Measurements from ENCODE around the gene TMEM120B. TPM values are rescaled to one million over a fixed set of nuclear protein-coding genes. Genes with fewer than 3 reads are reported as not detected.
A peak's percentile ranks its signal among the peaks of the same experiment; 100 is the strongest.

TMEM120B gene
- total RNA-seq, 6 donors from 2014 or later = 8.9 to 23.0 (median 14.2) TPM

DNA sequence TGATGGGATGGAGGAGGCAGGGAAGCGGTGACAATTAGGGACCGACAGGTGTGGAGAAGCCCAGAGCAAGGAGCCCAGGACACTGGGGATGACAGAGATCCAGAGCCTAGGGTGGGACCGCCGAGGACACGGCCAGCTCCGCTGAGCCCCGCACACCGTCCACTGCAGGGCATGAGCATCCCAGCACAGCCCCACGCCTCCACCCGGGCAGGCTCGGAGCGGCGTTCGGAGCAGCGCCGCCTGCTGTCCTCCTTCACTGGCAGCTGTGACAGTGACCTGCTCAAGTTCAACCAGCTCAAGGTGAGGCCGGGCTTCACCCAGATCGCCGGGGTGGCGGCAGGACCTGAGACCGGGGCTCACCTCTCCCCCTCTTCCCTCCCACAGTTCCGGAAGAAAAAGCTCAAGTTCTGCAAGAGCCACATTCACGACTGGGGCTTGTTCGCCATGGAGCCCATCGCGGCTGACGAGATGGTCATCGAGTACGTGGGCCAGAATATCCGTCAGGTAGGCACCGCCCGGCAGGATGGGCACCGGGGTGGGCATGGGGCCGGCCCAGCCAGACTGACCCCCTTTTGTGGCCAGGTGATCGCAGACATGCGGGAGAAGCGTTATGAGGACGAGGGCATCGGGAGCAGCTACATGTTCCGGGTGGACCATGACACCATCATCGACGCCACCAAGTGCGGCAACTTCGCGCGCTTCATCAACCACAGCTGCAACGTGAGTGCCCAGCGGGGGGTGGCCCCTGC is 115.0 kb downstream of the TMEM120B start:
- no peak overlapping the region for H3K4me3 ChIP-seq
- no peak overlapping the region for H3K27ac ChIP-seq
- H3K27me3 ChIP-seq = no peaks in the 10 kb centered on the region
- no peaks in the 10 kb centered on the region for H3K4me1 ChIP-seq
- no peaks in the 10 kb centered on the region for H3K9me3 ChIP-seq
- peaks cover 32 to 94% (median 65%) of the 10 kb centered on the region in 4 donors for H3K36me3 ChIP-seq
- DNase-seq (peak in 1 of 2 donors; percentile 78), ATAC-seq (ENCODE audit: low FRiP score in 2 of 2) (no peak)
- TF ChIP-seq, protein P1, sequence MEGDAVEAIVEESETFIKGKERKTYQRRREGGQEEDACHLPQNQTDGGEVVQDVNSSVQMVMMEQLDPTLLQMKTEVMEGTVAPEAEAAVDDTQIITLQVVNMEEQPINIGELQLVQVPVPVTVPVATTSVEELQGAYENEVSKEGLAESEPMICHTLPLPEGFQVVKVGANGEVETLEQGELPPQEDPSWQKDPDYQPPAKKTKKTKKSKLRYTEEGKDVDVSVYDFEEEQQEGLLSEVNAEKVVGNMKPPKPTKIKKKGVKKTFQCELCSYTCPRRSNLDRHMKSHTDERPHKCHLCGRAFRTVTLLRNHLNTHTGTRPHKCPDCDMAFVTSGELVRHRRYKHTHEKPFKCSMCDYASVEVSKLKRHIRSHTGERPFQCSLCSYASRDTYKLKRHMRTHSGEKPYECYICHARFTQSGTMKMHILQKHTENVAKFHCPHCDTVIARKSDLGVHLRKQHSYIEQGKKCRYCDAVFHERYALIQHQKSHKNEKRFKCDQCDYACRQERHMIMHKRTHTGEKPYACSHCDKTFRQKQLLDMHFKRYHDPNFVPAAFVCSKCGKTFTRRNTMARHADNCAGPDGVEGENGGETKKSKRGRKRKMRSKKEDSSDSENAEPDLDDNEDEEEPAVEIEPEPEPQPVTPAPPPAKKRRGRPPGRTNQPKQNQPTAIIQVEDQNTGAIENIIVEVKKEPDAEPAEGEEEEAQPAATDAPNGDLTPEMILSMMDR (IDR thresholded peaks at IDR 0.05) = no peak
- no peak for TF ChIP-seq POLR2AphosphoS5 (IDR thresholded peaks at IDR 0.05)
- no peak for TF ChIP-seq POLR2A (IDR thresholded peaks at IDR 0.05)
- WGBS, 2 donors = 94% methylated on average over 33 to 48 of the region's 48 CpGs

DNA sequence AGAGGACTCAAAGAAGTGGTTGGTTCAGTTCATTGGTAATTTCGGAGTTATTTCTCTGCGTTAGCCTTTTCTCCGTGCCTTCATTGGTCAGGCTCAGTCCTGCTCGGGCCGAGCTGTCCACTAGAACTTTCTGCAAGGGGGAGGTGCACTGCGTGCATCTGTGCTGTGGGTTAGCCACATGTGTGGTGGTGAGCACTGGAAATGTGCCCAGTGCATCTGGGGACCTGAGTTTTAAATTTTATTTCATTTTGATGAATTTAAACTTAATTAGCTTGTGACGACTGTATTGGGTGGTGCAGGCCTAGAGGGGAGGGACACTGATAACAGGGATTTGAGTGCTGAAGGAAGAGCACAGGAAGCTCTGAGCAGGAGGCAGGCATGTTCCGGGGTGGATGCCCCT is 115.8 kb downstream of the TMEM120B start:
- Histone ChIP-seq H3K4me1 (no peaks in the 10 kb centered on the region), H3K27me3 (no peaks in the 10 kb centered on the region), H3K9me3 (no peaks in the 10 kb centered on the region), H3K36me3 (peaks cover 28 to 91% (median 58%) of the 10 kb centered on the region in 4 donors), H3K4me3 (no peak overlapping the region), H3K27ac (no peak overlapping the region)
- TF ChIP-seq, protein P1 (IDR thresholded peaks at IDR 0.05) = no peak
- no peak for TF ChIP-seq POLR2AphosphoS5 (IDR thresholded peaks at IDR 0.05)
- WGBS, 2 donors = 96% methylated on average over 8 of the region's 8 CpGs
- ATAC-seq (ENCODE audit: low FRiP score in 2 of 2) = no peak
- no peak for DNase-seq

DNA sequence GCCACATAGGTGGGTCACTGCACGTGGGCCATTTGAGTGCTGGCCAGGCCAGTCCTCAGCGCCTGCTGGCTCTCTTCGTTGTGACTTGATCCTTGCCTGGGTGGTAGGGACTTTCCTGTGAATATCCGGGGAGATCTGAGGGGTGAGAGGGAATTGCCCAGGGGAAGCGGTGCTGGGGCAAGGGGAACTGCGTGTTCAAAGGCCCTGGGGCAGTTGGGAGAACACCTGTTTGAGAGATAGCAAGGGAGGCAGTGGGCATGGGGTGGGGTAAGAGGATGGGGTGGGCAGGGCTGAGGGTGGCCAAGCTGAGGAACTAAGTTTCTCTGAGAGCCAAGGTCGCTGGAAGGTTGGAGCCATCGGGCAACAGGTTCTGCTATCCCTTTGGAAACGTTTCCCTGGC is 116.3 kb downstream of the TMEM120B start:
- Histone ChIP-seq H3K4me3 (no peak overlapping the region), H3K36me3 (peaks cover 22 to 86% (median 53%) of the 10 kb centered on the region in 4 donors)
- no peak for ATAC-seq (ENCODE audit: low FRiP score in 2 of 2)

DNA sequence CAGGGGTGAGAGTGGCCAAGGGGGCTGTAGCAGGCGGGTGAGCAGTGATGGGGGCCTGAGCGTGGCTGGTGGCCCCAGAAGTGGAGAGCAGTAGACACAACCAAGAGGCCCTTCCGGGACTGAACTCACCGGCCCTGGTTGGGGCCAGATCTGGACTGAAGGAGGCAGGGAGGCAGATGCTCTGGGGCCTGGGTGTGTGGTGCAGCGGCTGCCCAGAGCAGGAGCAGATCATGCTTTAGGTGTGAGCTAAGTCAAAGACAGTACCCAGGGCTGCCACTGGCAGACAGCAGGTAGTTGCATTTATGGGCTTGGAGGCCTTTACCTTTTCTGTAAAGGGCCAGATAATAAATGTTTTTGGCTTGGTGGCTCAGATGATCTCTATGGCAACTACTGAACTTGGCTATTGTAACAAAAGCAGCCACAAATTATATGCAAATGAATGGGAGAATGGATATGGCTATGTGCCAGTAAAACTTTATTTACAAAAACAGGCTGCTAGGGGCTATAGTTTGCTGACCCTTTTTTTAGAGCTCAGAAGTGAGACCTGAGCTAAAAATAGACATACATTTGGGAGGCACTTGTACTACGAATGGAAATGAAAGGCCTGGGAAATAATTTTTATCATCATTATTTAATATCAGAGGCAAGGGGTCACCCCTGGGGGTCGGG is 116.8 kb downstream of the TMEM120B start:
- 86 to 87% methylated on average over 6 to 7 of the region's 7 CpGs for WGBS, 2 donors
- Histone ChIP-seq H3K27me3 (no peaks in the 10 kb centered on the region), H3K4me1 (no peaks in the 10 kb centered on the region), H3K36me3 (peaks cover 22 to 80% (median 50%) of the 10 kb centered on the region in 4 donors), H3K27ac (no peak overlapping the region), H3K4me3 (no peak overlapping the region), H3K9me3 (no peaks in the 10 kb centered on the region)
- DNase-seq (peak in 1 of 2 donors; percentile 59), ATAC-seq (ENCODE audit: low FRiP score in 2 of 2) (no peak)
- TF ChIP-seq EP300 (IDR thresholded peaks at IDR 0.05) = no peak

More for the DNA sequence above, 116.3 kb downstream of the TMEM120B start:
- Histone ChIP-seq H3K4me1 (no peaks in the 10 kb centered on the region), H3K27ac (no peak overlapping the region), H3K9me3 (no peaks in the 10 kb centered on the region), H3K27me3 (no peaks in the 10 kb centered on the region)
- DNase-seq = no peak
- 88 to 90% methylated on average over 9 of the region's 9 CpGs for WGBS, 2 donors
- TF ChIP-seq POLR2A (IDR thresholded peaks at IDR 0.05) = no peak
- TF ChIP-seq EP300 (IDR thresholded peaks at IDR 0.05) = no peak
- TF ChIP-seq, protein P1 (IDR thresholded peaks at IDR 0.05) = no peak
- TF ChIP-seq POLR2AphosphoS5 (IDR thresholded peaks at IDR 0.05) = no peak

- H3K36me3 ChIP-seq = peaks cover 22 to 73% (median 48%) of the 10 kb centered on the region in 4 donors
- no peaks in the 10 kb centered on the region for H3K27me3 ChIP-seq
- whole genome bisulfite sequencing, 2 donors = 91 to 94% methylated on average over 14 to 19 of the region's 23 CpGs
- no peaks in the 10 kb centered on the region for H3K4me1 ChIP-seq
- peak in 1 of 2 donors; percentile 72 for DNase-seq
- H3K27ac ChIP-seq = no peak overlapping the region
- no peak for TF ChIP-seq POLR2A (IDR thresholded peaks at IDR 0.05)
- H3K9me3 ChIP-seq = no peaks in the 10 kb centered on the region
- no peak overlapping the region for H3K4me3 ChIP-seq
- peak in 1 of 2 donors; percentile 24 for ATAC-seq (ENCODE audit: low FRiP score in 2 of 2)
Measured at GRCh38 chr12:121830134-121830533, 117.6 kb downstream of the TMEM120B start.

Measured in upper lobe of left lung (tissue), 6 donors.